Measurements from ENCODE around the gene TAGLN. TPM values are rescaled to one million over a fixed set of nuclear protein-coding genes. Genes with fewer than 3 reads are reported as not detected.

Gene TAGLN
- total RNA-seq, 2 donors from 2014 or later, result 228 to 412 TPM

DNA sequence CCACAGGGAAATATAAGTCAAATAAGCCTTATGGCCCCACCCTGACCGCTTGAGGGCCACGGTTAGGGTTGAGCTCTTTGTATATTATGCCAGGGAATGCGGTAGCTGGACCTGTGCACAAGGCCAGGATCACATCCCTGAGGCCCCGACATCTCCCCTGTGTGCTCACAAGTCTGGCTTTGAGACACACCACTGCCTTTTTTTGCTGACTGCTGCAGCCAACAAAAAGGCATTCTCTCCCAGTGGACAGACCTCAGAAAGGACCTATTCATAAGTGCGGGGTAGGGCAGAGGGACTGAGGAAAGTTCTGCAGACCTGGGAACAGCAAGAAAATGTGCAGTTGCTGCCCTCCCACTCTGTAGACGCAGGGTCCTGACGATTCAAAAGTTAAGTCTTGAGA is 24.1 kb upstream of the TAGLN start:
- H3K27me3 ChIP-seq (ENCODE audit: control insufficient read depth, insufficient read depth, low read length, poor library complexity, severe bottlenecking), result no peaks in the 10 kb centered on the region
- Mint-ChIP-seq H3K36me3 (ENCODE audit: low read depth) (peaks cover 22% of the 10 kb centered on the region), H3K4me1 (peaks cover 39% of the 10 kb centered on the region), H3K9me3 (no peaks in the 10 kb centered on the region), H3K27ac (no peak overlapping the region), H3K27me3 (ENCODE audit: insufficient read depth) (no peaks in the 10 kb centered on the region), H3K4me3 (no peak overlapping the region)
- no peak overlapping the region for H3K4me3 ChIP-seq (ENCODE audit: low read length)
- no peak for DNase-seq
- whole genome bisulfite sequencing, 2 experiments (ENCODE audit: insufficient coverage in 1 of 2, insufficient read length in 1 of 2), result 79 to 81% methylated on average over 7 of the region's 7 CpGs
- H3K9me3 ChIP-seq (ENCODE audit: control insufficient read depth, low read length), result no peaks in the 10 kb centered on the region
- H3K9ac ChIP-seq (ENCODE audit: extremely low read depth, low read length, poor library complexity, severe bottlenecking), result no peak overlapping the region
- TF ChIP-seq, protein P1, sequence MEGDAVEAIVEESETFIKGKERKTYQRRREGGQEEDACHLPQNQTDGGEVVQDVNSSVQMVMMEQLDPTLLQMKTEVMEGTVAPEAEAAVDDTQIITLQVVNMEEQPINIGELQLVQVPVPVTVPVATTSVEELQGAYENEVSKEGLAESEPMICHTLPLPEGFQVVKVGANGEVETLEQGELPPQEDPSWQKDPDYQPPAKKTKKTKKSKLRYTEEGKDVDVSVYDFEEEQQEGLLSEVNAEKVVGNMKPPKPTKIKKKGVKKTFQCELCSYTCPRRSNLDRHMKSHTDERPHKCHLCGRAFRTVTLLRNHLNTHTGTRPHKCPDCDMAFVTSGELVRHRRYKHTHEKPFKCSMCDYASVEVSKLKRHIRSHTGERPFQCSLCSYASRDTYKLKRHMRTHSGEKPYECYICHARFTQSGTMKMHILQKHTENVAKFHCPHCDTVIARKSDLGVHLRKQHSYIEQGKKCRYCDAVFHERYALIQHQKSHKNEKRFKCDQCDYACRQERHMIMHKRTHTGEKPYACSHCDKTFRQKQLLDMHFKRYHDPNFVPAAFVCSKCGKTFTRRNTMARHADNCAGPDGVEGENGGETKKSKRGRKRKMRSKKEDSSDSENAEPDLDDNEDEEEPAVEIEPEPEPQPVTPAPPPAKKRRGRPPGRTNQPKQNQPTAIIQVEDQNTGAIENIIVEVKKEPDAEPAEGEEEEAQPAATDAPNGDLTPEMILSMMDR (conservative IDR thresholded peaks at IDR 0.05), result no peak
- peaks cover 44% of the 10 kb centered on the region for H3K36me3 ChIP-seq (ENCODE audit: control insufficient read depth, insufficient read depth, low read length)
- peak overlapping the region; percentile 61 for H3K27ac ChIP-seq (ENCODE audit: low read depth, low read length)
- peaks cover 4% of the 10 kb centered on the region for H3K4me1 ChIP-seq (ENCODE audit: control insufficient read depth, insufficient read depth, low read length)

DNA sequence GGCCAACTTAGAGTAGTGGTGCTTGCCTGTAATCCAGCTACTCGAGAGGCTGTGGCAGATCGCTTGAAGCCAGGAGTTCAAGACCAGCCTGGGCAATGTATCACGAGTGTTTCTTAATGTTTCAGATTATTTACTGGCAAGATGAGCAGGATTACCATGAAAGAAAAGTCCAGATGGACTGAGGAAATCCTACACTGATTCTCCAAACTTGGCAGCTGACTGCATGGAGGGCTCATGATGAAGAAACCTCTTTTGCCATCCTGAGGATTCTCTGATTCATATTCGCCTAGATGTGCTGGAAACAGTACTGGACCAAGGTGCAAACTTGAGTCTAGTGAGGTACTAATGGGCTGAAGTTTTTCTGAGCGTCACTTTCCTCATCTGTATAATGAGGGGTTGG is 23.4 kb upstream of the TAGLN start:
- H3K4me3 ChIP-seq (ENCODE audit: low read length), result no peak overlapping the region
- no peaks in the 10 kb centered on the region for H3K9me3 Mint-ChIP-seq
- H3K9ac ChIP-seq (ENCODE audit: extremely low read depth, low read length, poor library complexity, severe bottlenecking), result no peak overlapping the region
- peaks cover 19% of the 10 kb centered on the region for H3K36me3 Mint-ChIP-seq (ENCODE audit: low read depth)
- H3K27ac ChIP-seq (ENCODE audit: low read depth, low read length), result no peak overlapping the region
- peaks cover 2% of the 10 kb centered on the region for H3K27me3 Mint-ChIP-seq (ENCODE audit: insufficient read depth)
- WGBS, 2 experiments (ENCODE audit: insufficient coverage in 1 of 2, insufficient read length in 1 of 2), result 93 to 94% methylated on average over 5 of the region's 5 CpGs
- no peak for DNase-seq
- TF ChIP-seq, protein P1 (conservative IDR thresholded peaks at IDR 0.05), result no peak
- H3K4me1 Mint-ChIP-seq, result peaks cover 41% of the 10 kb centered on the region
- H3K4me3 Mint-ChIP-seq, result no peak overlapping the region
- H3K27ac Mint-ChIP-seq, result no peak overlapping the region
- H3K9me3 ChIP-seq (ENCODE audit: control insufficient read depth, low read length), result no peaks in the 10 kb centered on the region
- H3K4me1 ChIP-seq (ENCODE audit: control insufficient read depth, insufficient read depth, low read length), result peaks cover 4% of the 10 kb centered on the region
- H3K27me3 ChIP-seq (ENCODE audit: control insufficient read depth, insufficient read depth, low read length, poor library complexity, severe bottlenecking), result no peaks in the 10 kb centered on the region
- peaks cover 40% of the 10 kb centered on the region for H3K36me3 ChIP-seq (ENCODE audit: control insufficient read depth, insufficient read depth, low read length)

DNA sequence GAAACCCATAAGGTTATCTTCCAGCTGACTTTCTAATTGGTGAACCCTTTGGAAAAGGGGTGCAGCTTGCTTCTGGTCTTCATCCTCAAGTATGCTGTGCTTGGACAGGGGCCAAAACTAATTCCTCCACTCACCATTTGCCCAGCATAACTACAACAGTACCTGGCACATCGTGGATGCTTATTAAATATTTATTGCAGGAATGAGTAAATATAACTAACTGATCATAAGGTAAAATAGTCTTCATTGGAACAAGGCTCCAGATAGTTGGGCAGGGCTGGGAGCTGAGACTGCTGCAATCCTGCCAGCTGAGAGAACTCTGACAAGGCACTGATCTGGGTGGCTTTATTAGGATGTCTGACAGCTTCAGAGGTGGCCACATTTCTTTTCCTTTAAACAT is 23.0 kb upstream of the TAGLN start:
- Mint-ChIP-seq H3K4me1 (peaks cover 42% of the 10 kb centered on the region), H3K4me3 (no peak overlapping the region), H3K27me3 (ENCODE audit: insufficient read depth) (peaks cover 2% of the 10 kb centered on the region), H3K27ac (no peak overlapping the region), H3K9me3 (no peaks in the 10 kb centered on the region), H3K36me3 (ENCODE audit: low read depth) (peaks cover 19% of the 10 kb centered on the region)
- Histone ChIP-seq H3K27me3 (ENCODE audit: control insufficient read depth, insufficient read depth, low read length, poor library complexity, severe bottlenecking) (no peaks in the 10 kb centered on the region), H3K27ac (ENCODE audit: low read depth, low read length) (no peak overlapping the region), H3K4me1 (ENCODE audit: control insufficient read depth, insufficient read depth, low read length) (peaks cover 4% of the 10 kb centered on the region), H3K36me3 (ENCODE audit: control insufficient read depth, insufficient read depth, low read length) (peaks cover 37% of the 10 kb centered on the region), H3K4me3 (ENCODE audit: low read length) (no peak overlapping the region), H3K9ac (ENCODE audit: extremely low read depth, low read length, poor library complexity, severe bottlenecking) (no peak overlapping the region), H3K9me3 (ENCODE audit: control insufficient read depth, low read length) (no peaks in the 10 kb centered on the region)
- TF ChIP-seq, protein P1 (conservative IDR thresholded peaks at IDR 0.05), result no peak
- no CpG with 5 or more reads among the region's 1 CpG for WGBS, 2 experiments (ENCODE audit: insufficient coverage in 1 of 2, insufficient read length in 1 of 2)
- DNase-seq, result no peak
